GM12878 (cell line): ENCODE data around the gene DCTN5. TPM values are rescaled to one million over a fixed set of nuclear protein-coding genes. Genes with fewer than 3 reads are reported as not detected.

ENCODE experiments used
- ATAC-seq: fragments of 200-7000 bp; cut with Tn5 transposase; 3 replicates; pipeline ENCODE4 v1.9.1; 2020; ENCODE audit warnings: mild to moderate bottlenecking, moderate library complexity
- BruUV-seq: library from RNA; stranded (reverse); fragments of 400-500 nt; replicated peaks from 2 replicates; lab custom pipeline; 2021; lab: Mats Ljungman, UMichigan
- CTCF ChIA-PET: fragments of 300-600 bp; sonication (Branson Sonifier 250); formaldehyde crosslinking; extraction: SDS; loops from one replicate; lab custom pipeline; 2021; ENCODE audit warnings: inconsistent platforms; lab: Yijun Ruan, JAX
- POLR2A ChIA-PET: fragments of 350-600 bp; formaldehyde crosslinking; extraction: SDS; loops from one replicate; lab custom pipeline; 2021; ENCODE audit warnings: inconsistent platforms; lab: Charles Lee
- RAD21 ChIA-PET: fragments of 300-600 bp; sonication (Branson Sonifier 250); formaldehyde crosslinking; loops from one replicate; lab custom pipeline; 2023; ENCODE audit warnings: antibody characterized with exemption; ENCODE audit not compliant: unreplicated experiment; lab: Charles Lee
- SMC1A ChIA-PET: fragments of 300-600 bp; sonication (Branson Sonifier 250); formaldehyde crosslinking; loops from one replicate; lab custom pipeline; 2023; ENCODE audit not compliant: unreplicated experiment, uncharacterized antibody; lab: Charles Lee
- DNase-seq: peaks from one replicate; pipeline ENCODE4 v3.0.0-alpha.2; 2011; ENCODE audit warnings: low read depth, low spot score
- FAIRE-seq: peaks from 3 replicates; lab custom pipeline; 2011; peaks lifted over from hg19 to GRCh38; lab: Jason Lieb, UNC
- H2AFZ ChIP-seq: 2 replicates; pipeline ENCODE4 v1.6.0; 2011; ENCODE audit warnings: low read depth, low read length, control low read depth; ENCODE audit not compliant: control insufficient read depth
- H3K27ac ChIP-seq: 2 replicates; pipeline ENCODE4 v1.5.1; 2011; ENCODE audit warnings: control low read depth; ENCODE audit not compliant: control insufficient read depth, insufficient read depth
- H3K27me3 ChIP-seq, 2 experiments: replicated peaks in 1 of 2; 2 replicates each; pipeline versions ENCODE4 v1.6.0 to v1.6.1; 2011; ENCODE audit warnings: low read length in 1 of 2; ENCODE audit not compliant: control insufficient read depth in 2 of 2, insufficient read depth in 2 of 2
- H3K36me3 ChIP-seq, 2 experiments: 2 replicates each; pipeline ENCODE4 v1.5.1; 2011; ENCODE audit warnings: low read length in 1 of 2; ENCODE audit not compliant: control insufficient read depth in 2 of 2, insufficient read depth in 2 of 2
- H3K4me1 ChIP-seq: 2 replicates; pipeline ENCODE4 v1.6.1; 2011; ENCODE audit warnings: mild to moderate bottlenecking, low read length, moderate library complexity, mixed read lengths; ENCODE audit not compliant: control insufficient read depth, insufficient read depth
- H3K4me2 ChIP-seq: 2 replicates; pipeline ENCODE4 v1.6.0; 2011; ENCODE audit warnings: control low read depth; ENCODE audit not compliant: control insufficient read depth, insufficient read depth
- H3K4me3 ChIP-seq: fragments of 200-600 bp; sonication (generic); 2 replicates; pipeline ENCODE4 v1.5.1; 2016
- H3K79me2 ChIP-seq: 2 replicates; pipeline ENCODE4 v1.6.0; 2011; ENCODE audit warnings: low read length; ENCODE audit not compliant: control insufficient read depth, insufficient read depth
- H3K9ac ChIP-seq: 2 replicates; pipeline ENCODE4 v1.8.0; 2011; ENCODE audit warnings: low read length, control low read depth, mixed read lengths; ENCODE audit not compliant: control insufficient read depth, insufficient read depth
- H3K9me3 ChIP-seq: replicated peaks from 3 replicates; pipeline ENCODE4 v1.5.1; 2011; ENCODE audit warnings: mild to moderate bottlenecking, low read length; ENCODE audit not compliant: control insufficient read depth, insufficient read depth
- H4K20me1 ChIP-seq: 2 replicates; pipeline ENCODE4 v1.6.0; 2011; ENCODE audit not compliant: control insufficient read depth, insufficient read depth
- BCLAF1 ChIP-seq: fragments of 450-650 bp; IDR thresholded peaks from 2 replicates; pipeline ENCODE4 v1.6.1; 2017; ENCODE audit warnings: antibody characterized with exemption, mild to moderate bottlenecking, moderate library complexity
- CREB1 ChIP-seq: IDR thresholded peaks from 2 replicates; pipeline ENCODE4 v1.6.1; 2012; ENCODE audit warnings: low read depth, mild to moderate bottlenecking, inconsistent platforms
- GATAD2B ChIP-seq: fragments of 450-650 bp; conservative IDR thresholded peaks from 2 replicates; pipeline ENCODE4 v1.6.1; 2017; ENCODE audit warnings: low read depth, mild to moderate bottlenecking, moderate library complexity
- HDAC2 ChIP-seq: fragments of 200-600 bp; sonication (generic); IDR thresholded peaks from 2 replicates; pipeline ENCODE4 v1.6.1; 2017
- HSF1 ChIP-seq: fragments of 150-350 bp; IDR thresholded peaks from 2 replicates; pipeline ENCODE4 v1.6.1; 2014; ENCODE audit warnings: mild to moderate bottlenecking, low read depth, low read length
- IRF3 ChIP-seq: fragments of 450-650 bp; IDR thresholded peaks from 2 replicates; pipeline ENCODE4 v1.6.1; 2014; ENCODE audit warnings: mild to moderate bottlenecking
- NFXL1 ChIP-seq: fragments of 450-650 bp; IDR thresholded peaks from 2 replicates; pipeline ENCODE4 v1.6.1; 2017; ENCODE audit warnings: antibody characterized with exemption, mild to moderate bottlenecking, borderline replicate concordance
- RAD51 ChIP-seq: fragments of 450-650 bp; IDR thresholded peaks from 2 replicates; pipeline ENCODE4 v1.6.1; 2016; ENCODE audit warnings: moderate library complexity, mild to moderate bottlenecking, inconsistent platforms
- RELA ChIP-seq: fragments of 450-650 bp; IDR thresholded peaks from 2 replicates; pipeline ENCODE4 v1.8.0; 2014; ENCODE audit warnings: borderline replicate concordance; ENCODE audit not compliant: partially characterized antibody
- SPI1 ChIP-seq: IDR thresholded peaks from 2 replicates; pipeline ENCODE4 v1.6.1; 2011; ENCODE audit warnings: low read depth, mild to moderate bottlenecking, low read length, moderate library complexity, borderline replicate concordance; ENCODE audit not compliant: insufficient read depth
- SUZ12 ChIP-seq: fragments of 200-600 bp; sonication (generic); IDR thresholded peaks from one replicate; pipeline ENCODE4 v1.6.1; 2018; ENCODE audit warnings: antibody characterized with exemption, mild to moderate bottlenecking; ENCODE audit not compliant: unreplicated experiment
- TCF7 ChIP-seq: IDR thresholded peaks from 2 replicates; pipeline ENCODE4 v1.6.1; 2014; ENCODE audit warnings: antibody characterized with exemption, borderline replicate concordance
- USF1 ChIP-seq: IDR thresholded peaks from 2 replicates; pipeline ENCODE4 v1.6.1; 2011; ENCODE audit warnings: borderline replicate concordance, low read depth, mild to moderate bottlenecking, moderate library complexity, mixed read lengths, low read length; ENCODE audit not compliant: insufficient read depth; ENCODE audit errors: extremely low read length
- whole genome bisulfite sequencing: methylation state at CpG from one replicate; pipeline ENCODE4 v1.1.6; 2016; ENCODE audit warnings: low lambda C conversion rate; ENCODE audit not compliant: insufficient replicate concordance, insufficient coverage; ENCODE audit errors: missing lambda C conversion rate; 5-methylcytosine and 5-hydroxymethylcytosine counted together
- in situ Hi-C: fragments of 300-500 bp; cut with MboI; formaldehyde crosslinking; loops from 9 replicates; pipeline ENCODE4 v1.14.3; 2018; ENCODE audit warnings: mixed read lengths
- intact Hi-C: fragments of 100-400 bp; cut with micrococcal nuclease; formaldehyde crosslinking; loops from one replicate; pipeline ENCODE4 v1.14.2; 2022; ENCODE audit not compliant: unreplicated experiment
- polyA plus RNA-seq, 11 experiments: library from polyadenylated mRNA; depleted of rRNA in 4 of 11; unstranded in 6 of 11; stranded (reverse) in 5 of 11; fragments of >200 nt; fragmentation: Nextera tagmentation in 4 of 11; fragmentation: Illumina TruSeq in 1 of 11; extraction: Ambion mirVana in 4 of 11; extraction: Trizol in 1 of 11; gene quantifications; 1 replicate in 1 of 11; 2 replicates in 10 of 11; pipeline versions ENCODE4 v1.2.1 to v1.2.3, GENCODE V29; 2011 to 2016; ENCODE audit warnings: inconsistent platforms in 2 of 11, missing spikeins in 2 of 11, low read depth in 1 of 11
- total RNA-seq, 4 experiments: library from RNA; depleted of rRNA in 3 of 4; stranded (reverse); fragments of >200 nt in 3 of 4; fragmentation: Illumina TruSeq in 1 of 4; extraction: Trizol in 1 of 4; gene quantifications; 2 replicates each; pipeline versions ENCODE4 v1.2.1 to v1.2.3, GENCODE V29; 2013 to 2021

Gene DCTN5
- total and polyA plus RNA-seq, 10 of the 15 experiments (the other 5 are each of a cell fraction or from before 2014, with no cell fraction given) = 49.1 to 153 (median 81.4) TPM

GRCh38 chr16:23595951-23596720, 45.1 kb upstream of the DCTN5 start, which contains the start of gene NDUFAB1:
NDUFAB1 (minus strand) TSS chr16:23596316; CDS start chr16:23596290, 26 bp downstream.
- Histone ChIP-seq H2AFZ (peak within 1 kb of the TSS; percentile 95), H3K9me3 (no peaks in the 10 kb centered on the region), H4K20me1 (no peaks in the 10 kb centered on the region; the same call in 1 of the 2 replicates), H3K4me2 (peak within 1 kb of the TSS; percentile 87), H3K79me2 (peaks cover 41% of the 10 kb centered on the region), H3K4me1 (peaks cover 16% of the 10 kb centered on the region), H3K36me3 (peaks cover 5 to 8% of the 10 kb centered on the region in 2 experiments), H3K4me3 (peak within 1 kb of the TSS; percentile 82), H3K27me3 (no peaks in the 10 kb centered on the region), H3K27ac (peak within 1 kb of the TSS; percentile 77), H3K9ac (peak within 1 kb of the TSS; percentile 89)
- SMC1A ChIA-PET = interaction anchor here (1.2 to 1.5 kb wide), 2 partner anchors 89 to 159 kb away, joined by 3 to 4 read pairs; no protein-coding TSS in a partner anchor
- ATAC-seq = peak; percentile 99
- WGBS = under 1% methylated on average over 66 of the region's 67 CpGs
- DNase-seq = peak; percentile 51
- RAD21 ChIA-PET = interaction anchor here (1.2 to 1.8 kb wide), 4 partner anchors 38 to 161 kb away, joined by 4 to 13 read pairs (median 6); partner anchors contain the start of genes EARS2 and UBFD1
- in situ Hi-C loops = no loop called here
- CTCF ChIA-PET = interaction anchor here (0.6 to 1.9 kb wide), 33 partner anchors 9 to 1968 kb away, joined by 3 to 29 read pairs (median 5); partner anchors contain the start of genes EARS2, GGA2, PLK1 and UBFD1
- no TSS peak for BruUV-seq
- intact Hi-C loops = loop anchor here (1.0 to 5.0 kb wide), 2 partner anchors 39 to 89 kb away; partner anchors contain the start of genes EARS2 and UBFD1
- POLR2A ChIA-PET = no interaction called here
- FAIRE-seq = peak; percentile 81
- TF ChIP-seq SUZ12 (no peak), HDAC2 (peak; percentile 54; the same call in 1 of the 2 replicates), GATAD2B (peak; percentile 60; the same call in 1 of the 2 replicates), USF1 (no peak), CREB1 (peak; percentile 88), NFXL1 (no peak), IRF3 (no peak), BCLAF1 (no peak), RAD51 (no peak), RELA (peak; percentile 71), SPI1 (no peak), TCF7 (no peak), HSF1 (no peak; the same call in 1 of the 2 replicates)
